BJ (cell line): ENCODE results near the gene SSBP3. TPM values are rescaled to one million over a fixed set of nuclear protein-coding genes. Genes with fewer than 3 reads are reported as not detected.

Experiments
- CTCF ChIA-PET: fragments of 350-600 bp; formaldehyde crosslinking; extraction: SDS; loops from one replicate; lab custom pipeline; 2021; ENCODE audit warnings: antibody characterized with exemption, inconsistent platforms; lab: Yijun Ruan, JAX
- POLR2A ChIA-PET: fragments of 300-600 bp; sonication (Branson Sonifier 250); formaldehyde crosslinking; extraction: SDS; loops from one replicate; lab custom pipeline; 2021; ENCODE audit warnings: antibody characterized with exemption; lab: Charles Lee
- DNase-seq: peaks from one replicate; pipeline ENCODE4 v3.0.0-alpha.2; 2011; ENCODE audit warnings: low read depth
- H3K27me3 ChIP-seq: 2 replicates; pipeline ENCODE4 v1.6.0; 2011; ENCODE audit warnings: low read length; ENCODE audit not compliant: control insufficient read depth, insufficient read depth
- H3K36me3 ChIP-seq: 2 replicates; pipeline ENCODE4 v1.5.1; 2011; ENCODE audit warnings: low read length; ENCODE audit not compliant: control insufficient read depth, insufficient read depth
- H3K4me3 ChIP-seq: 2 replicates; pipeline ENCODE4 v1.5.1; 2011; ENCODE audit warnings: low read depth, mild to moderate bottlenecking, control low read depth, low read length
- polyA plus RNA-seq: library from polyadenylated mRNA; depleted of rRNA; stranded (reverse); fragments of >200 nt; gene quantifications from 2 replicates; pipeline ENCODE4 v1.2.3, GENCODE V29; 2011
- TF ChIP-seq, protein P1 (sequence below): IDR thresholded peaks from 2 replicates; pipeline ENCODE4 v1.5.1; 2011; ENCODE audit warnings: low read depth, mild to moderate bottlenecking, control low read depth, inconsistent platforms, low read length, moderate library complexity; ENCODE audit not compliant: insufficient read depth

Gene SSBP3
- polyA plus RNA-seq, 1 experiment, result 25.9 TPM

DNA sequence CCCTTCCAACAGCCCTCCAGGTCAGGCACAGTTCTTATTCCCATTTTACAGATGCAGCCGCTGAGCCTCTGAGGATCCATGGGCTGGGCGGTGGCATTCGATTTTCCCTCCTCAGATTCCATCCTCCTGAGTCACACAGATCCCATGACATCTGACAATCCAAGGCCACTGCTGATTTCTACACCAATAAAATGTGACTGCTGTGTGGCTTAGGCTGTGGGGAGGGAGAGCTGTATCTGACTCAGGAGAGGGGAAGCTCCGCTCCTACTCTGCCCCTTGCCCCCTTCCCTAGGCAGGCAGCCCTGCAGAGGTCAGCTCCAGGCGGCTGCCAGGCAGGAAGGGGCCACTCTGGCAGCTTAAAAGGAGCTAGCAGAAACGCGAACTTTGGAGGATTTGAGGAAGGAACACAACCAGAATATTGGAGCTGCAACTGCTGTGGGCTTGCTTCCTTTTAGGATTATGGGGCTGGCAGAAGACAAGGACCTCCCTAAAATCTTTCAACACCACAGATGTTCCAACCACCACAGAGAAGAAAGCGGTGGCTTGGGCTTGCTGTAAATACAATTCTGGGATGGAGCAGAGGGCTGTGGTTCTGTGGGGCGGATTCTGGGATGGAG lies 156.3 kb downstream of the SSBP3 start:
- TF ChIP-seq, protein P1, sequence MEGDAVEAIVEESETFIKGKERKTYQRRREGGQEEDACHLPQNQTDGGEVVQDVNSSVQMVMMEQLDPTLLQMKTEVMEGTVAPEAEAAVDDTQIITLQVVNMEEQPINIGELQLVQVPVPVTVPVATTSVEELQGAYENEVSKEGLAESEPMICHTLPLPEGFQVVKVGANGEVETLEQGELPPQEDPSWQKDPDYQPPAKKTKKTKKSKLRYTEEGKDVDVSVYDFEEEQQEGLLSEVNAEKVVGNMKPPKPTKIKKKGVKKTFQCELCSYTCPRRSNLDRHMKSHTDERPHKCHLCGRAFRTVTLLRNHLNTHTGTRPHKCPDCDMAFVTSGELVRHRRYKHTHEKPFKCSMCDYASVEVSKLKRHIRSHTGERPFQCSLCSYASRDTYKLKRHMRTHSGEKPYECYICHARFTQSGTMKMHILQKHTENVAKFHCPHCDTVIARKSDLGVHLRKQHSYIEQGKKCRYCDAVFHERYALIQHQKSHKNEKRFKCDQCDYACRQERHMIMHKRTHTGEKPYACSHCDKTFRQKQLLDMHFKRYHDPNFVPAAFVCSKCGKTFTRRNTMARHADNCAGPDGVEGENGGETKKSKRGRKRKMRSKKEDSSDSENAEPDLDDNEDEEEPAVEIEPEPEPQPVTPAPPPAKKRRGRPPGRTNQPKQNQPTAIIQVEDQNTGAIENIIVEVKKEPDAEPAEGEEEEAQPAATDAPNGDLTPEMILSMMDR, result no peak
- ChIA-PET POLR2A (no interaction called here), CTCF (interaction anchor here (0.8 kb wide), 1 partner anchor 26 kb away, joined by 3 read pairs; no protein-coding TSS in a partner anchor)
- Histone ChIP-seq H3K27me3 (no peaks in the 10 kb centered on the region), H3K4me3 (no peak overlapping the region), H3K36me3 (peaks cover 14% of the 10 kb centered on the region)
- peak; percentile 1 for DNase-seq

DNA sequence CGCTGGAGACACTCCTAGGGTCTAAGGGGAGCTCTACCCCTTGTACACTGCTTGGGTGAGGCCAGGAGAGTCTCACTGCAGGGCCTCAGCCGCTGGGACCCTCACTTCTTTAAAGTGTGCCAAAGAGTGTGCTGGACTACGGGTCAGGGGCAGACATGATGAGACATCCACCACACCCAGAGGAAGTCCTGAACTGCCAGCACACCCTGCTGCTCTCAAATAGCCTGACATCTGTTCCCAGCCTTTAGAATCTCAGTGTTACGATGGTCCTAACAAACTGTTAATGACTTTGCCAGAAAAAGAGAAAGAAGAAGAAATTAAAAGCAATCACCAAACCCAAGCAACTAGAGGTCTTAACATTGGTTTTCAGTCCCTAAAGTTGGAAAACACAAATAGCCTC lies 157.2 kb downstream of the SSBP3 start:
- ChIA-PET CTCF (no interaction called here), POLR2A (no interaction called here)
- DNase-seq, result no peak
- Histone ChIP-seq H3K4me3 (no peak overlapping the region), H3K36me3 (peaks cover 14% of the 10 kb centered on the region), H3K27me3 (no peaks in the 10 kb centered on the region)
- TF ChIP-seq, protein P1, result no peak

DNA sequence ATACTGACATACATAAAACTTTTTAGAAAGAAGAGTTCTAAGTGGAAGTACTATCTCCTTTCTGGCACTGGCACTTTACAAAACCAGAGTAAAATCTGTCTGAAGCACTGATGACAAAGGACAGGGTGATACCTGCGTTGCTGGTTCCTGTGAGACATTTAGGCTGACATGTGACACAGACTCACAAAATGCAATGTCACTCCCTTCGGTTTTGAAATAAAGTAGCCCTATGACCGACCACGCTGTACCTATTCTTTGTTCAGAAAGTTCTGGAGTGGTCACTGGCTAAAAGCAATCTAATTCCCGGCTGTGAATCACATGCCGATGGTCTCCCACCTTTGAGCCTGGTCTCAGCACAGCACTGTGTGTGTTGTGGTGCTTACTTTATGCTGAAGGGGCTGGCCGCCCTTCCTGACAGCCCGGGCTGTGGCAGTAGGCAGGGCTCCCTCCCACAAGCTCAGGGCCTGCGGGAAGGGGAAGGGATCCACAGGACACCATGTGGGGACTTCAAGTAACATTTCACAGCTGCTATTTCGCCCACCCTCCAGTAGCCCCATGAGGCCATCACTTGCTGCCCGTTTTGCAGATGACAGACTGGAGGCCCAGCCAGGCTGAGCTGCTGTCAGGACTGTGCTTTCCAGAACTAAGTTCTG lies 158.2 kb downstream of the SSBP3 start:
- CTCF ChIA-PET, result no interaction called here
- no peak overlapping the region for H3K4me3 ChIP-seq
- no peaks in the 10 kb centered on the region for H3K27me3 ChIP-seq
- H3K36me3 ChIP-seq, result peaks cover 17% of the 10 kb centered on the region
- POLR2A ChIA-PET, result no interaction called here
- TF ChIP-seq, protein P1, result no peak
- no peak for DNase-seq

DNA sequence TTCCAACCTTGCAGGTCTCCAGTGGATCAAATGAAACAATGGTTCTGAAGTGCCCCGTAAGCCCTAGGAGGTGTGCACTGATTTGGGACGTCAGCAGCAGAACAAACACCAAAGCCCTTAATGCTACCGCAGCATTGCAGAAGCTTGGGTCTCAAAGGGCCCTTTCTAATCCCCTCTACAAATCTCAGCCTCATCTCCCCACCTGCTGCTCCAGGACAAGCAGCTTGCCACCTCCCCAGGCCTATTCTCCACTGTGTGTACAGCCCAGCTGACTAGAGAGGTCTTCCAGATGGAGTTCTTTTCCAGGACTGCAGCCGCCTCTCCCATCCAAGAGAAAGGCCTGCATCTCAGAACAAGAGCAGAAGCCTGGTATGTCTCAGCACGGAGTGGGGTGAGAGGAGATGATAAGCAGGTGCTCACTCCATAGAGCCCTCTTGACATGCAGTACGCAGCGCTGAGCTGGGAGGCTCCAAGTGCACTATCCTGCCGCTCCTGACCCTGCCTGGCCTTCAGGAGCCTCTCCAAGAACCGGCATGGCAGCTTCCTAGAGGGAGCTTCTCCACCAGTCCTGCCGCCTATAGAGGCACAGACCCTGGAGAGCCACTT lies 160.0 kb downstream of the SSBP3 start:
- DNase-seq, result no peak
- ChIA-PET POLR2A (no interaction called here), CTCF (no interaction called here)
- no peak overlapping the region for H3K4me3 ChIP-seq
- TF ChIP-seq, protein P1, result no peak
- H3K36me3 ChIP-seq, result peaks cover 20% of the 10 kb centered on the region
- no peaks in the 10 kb centered on the region for H3K27me3 ChIP-seq

DNA sequence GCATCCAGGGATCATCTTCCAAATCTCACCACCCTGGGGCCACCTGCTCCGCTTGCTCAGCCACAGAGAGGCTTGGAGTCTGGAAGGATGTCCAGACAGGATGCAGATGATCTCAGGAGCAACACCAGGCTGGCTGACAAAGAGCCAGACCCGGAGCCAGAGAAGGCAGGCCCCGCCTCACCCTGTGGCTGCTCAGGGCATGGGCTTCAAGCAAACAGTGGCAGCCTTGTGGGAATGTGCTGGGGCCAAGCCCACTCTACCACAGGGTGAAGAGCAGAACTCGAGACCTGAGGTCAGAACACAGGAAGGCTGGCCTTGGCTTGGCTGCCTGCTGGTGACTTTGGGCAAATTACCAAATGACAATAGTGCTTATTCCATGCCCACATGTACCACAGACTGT lies 160.7 kb downstream of the SSBP3 start:
- ChIA-PET POLR2A (no interaction called here), CTCF (no interaction called here)
- Histone ChIP-seq H3K27me3 (no peaks in the 10 kb centered on the region), H3K4me3 (no peak overlapping the region), H3K36me3 (peaks cover 19% of the 10 kb centered on the region)
- DNase-seq, result no peak
- TF ChIP-seq, protein P1, result no peak
